H1 (cell line): Measurements from ENCODE around the gene MAPRE3.
A peak's percentile ranks its signal among the peaks of the same experiment; 100 is the strongest.

Source experiments
- BCL11A ChIP-seq, 2 experiments: IDR thresholded peaks; one replicate each; pipeline ENCODE4 v1.6.1; 2011; ENCODE audit warnings: low read depth in 2 of 2, low read length in 2 of 2, mild to moderate bottlenecking in 2 of 2
- CHD1 ChIP-seq: IDR thresholded peaks from 2 replicates; pipeline ENCODE4 v1.6.1; 2012; ENCODE audit warnings: low read depth, low read length, improper control_type of control experiment
- CTCF ChIP-seq, 3 experiments: IDR thresholded peaks; 1 replicate in 2 of 3; 2 replicates in 1 of 3; pipeline versions ENCODE4 v1.5.1 to v1.6.1; 2011; ENCODE audit warnings: low read length in 3 of 3, mild to moderate bottlenecking in 3 of 3, inconsistent platforms in 2 of 3, low read depth in 1 of 3, moderate library complexity in 1 of 3; ENCODE audit not compliant: insufficient read depth in 1 of 3; ENCODE audit errors: control extremely low read depth in 1 of 3
- RNF2 ChIP-seq: fragments of 200-900, 300-1000 bp; sonication (generic); IDR thresholded peaks from 2 replicates; pipeline ENCODE4 v1.7.1; 2016; ENCODE audit warnings: borderline replicate concordance, low read depth, mild to moderate bottlenecking, antibody characterized with exemption, low read length; ENCODE audit not compliant: poor library complexity, severe bottlenecking; ENCODE audit errors: missing control alignments
- TBP ChIP-seq: IDR thresholded peaks from 2 replicates; pipeline ENCODE4 v1.6.1; 2011; ENCODE audit warnings: low read depth, low read length, improper control_type of control experiment
- YY1 ChIP-seq: IDR thresholded peaks from 2 replicates; pipeline ENCODE4 v1.6.1; 2011; ENCODE audit warnings: low read depth, mild to moderate bottlenecking, low read length

- TF ChIP-seq YY1: no peak
- TF ChIP-seq CTCF (IDR thresholded peaks at IDR 0.05; ENCODE audit: control extremely low read depth in 1 of 3, insufficient read depth in 1 of 3, low read depth in 1 of 3, low read length in 3 of 3): peak in 1 of 3 experiments; percentile 15; a peak in 1 of 4 replicates
- no peak for TF ChIP-seq RNF2
- no peak for TF ChIP-seq CHD1
- no peak for TF ChIP-seq BCL11A (IDR thresholded peaks at IDR 0.05; ENCODE audit: low read depth in 2 of 2, low read length in 2 of 2)
- no peak for TF ChIP-seq TBP
These were observed 62.2 kb downstream of the MAPRE3 start, which contains the start of gene TMEM214 for GRCh38 chr2:27032495-27033252.
